ENCODE measurements around the gene AJM1.

AJM1 gene

GRCh38 chr9:136808075-136808805 lies 34.0 kb upstream of the AJM1 start:
- no peak for DNase-seq

- peak in 1 of 2 donors; percentile 41 for DNase-seq
Observed at GRCh38 chr9:136808806-136809158, 33.5 kb upstream of the AJM1 start.

GRCh38 chr9:136814725-136815421 lies 27.4 kb upstream of the AJM1 start:
- no peak for DNase-seq

GRCh38 chr9:136815422-136815782 lies 26.9 kb upstream of the AJM1 start:
- no peak for DNase-seq

- peak in 1 of 2 donors; percentile 29 for DNase-seq
Observed at GRCh38 chr9:136820971-136821825, 21.1 kb upstream of the AJM1 start.

- DNase-seq: no peak
Observed at GRCh38 chr9:136821826-136822544, 20.3 kb upstream of the AJM1 start.

GRCh38 chr9:136823136-136824046 lies 18.9 kb upstream of the AJM1 start:
- DNase-seq: no peak

- DNase-seq: no peak
Observed at GRCh38 chr9:136824496-136825225, 17.6 kb upstream of the AJM1 start.

GRCh38 chr9:136825295-136826187 lies 16.7 kb upstream of the AJM1 start:
- DNase-seq: no peak

GRCh38 chr9:136826188-136826541 lies 16.1 kb upstream of the AJM1 start:
- no peak for DNase-seq

GRCh38 chr9:136826703-136827582 lies 15.3 kb upstream of the AJM1 start:
- no peak for DNase-seq

GRCh38 chr9:136827794-136828473 lies 14.3 kb upstream of the AJM1 start:
- DNase-seq: no peak

GRCh38 chr9:136828474-136829140 lies 13.7 kb upstream of the AJM1 start:
- no peak for DNase-seq

GRCh38 chr9:136829412-136829811 lies 12.9 kb upstream of the AJM1 start:
- no peak for DNase-seq

GRCh38 chr9:136829981-136830885 lies 12.0 kb upstream of the AJM1 start:
- DNase-seq: no peak

- no peak for DNase-seq
Observed at GRCh38 chr9:136831002-136831719, 11.1 kb upstream of the AJM1 start.
